CMK (cell line): ENCODE results near the gene PIEZO2.
"Not testable (repeated sequence)": the region's sequence is repeated elsewhere in the genome, so short reads cannot be mapped to it uniquely, and the experiment has no call there.

Source experiments
- DNase-seq: peaks from one replicate; pipeline ENCODE4 v3.0.0-alpha.2; 2010; ENCODE audit warnings: low read depth

Gene PIEZO2

DNA sequence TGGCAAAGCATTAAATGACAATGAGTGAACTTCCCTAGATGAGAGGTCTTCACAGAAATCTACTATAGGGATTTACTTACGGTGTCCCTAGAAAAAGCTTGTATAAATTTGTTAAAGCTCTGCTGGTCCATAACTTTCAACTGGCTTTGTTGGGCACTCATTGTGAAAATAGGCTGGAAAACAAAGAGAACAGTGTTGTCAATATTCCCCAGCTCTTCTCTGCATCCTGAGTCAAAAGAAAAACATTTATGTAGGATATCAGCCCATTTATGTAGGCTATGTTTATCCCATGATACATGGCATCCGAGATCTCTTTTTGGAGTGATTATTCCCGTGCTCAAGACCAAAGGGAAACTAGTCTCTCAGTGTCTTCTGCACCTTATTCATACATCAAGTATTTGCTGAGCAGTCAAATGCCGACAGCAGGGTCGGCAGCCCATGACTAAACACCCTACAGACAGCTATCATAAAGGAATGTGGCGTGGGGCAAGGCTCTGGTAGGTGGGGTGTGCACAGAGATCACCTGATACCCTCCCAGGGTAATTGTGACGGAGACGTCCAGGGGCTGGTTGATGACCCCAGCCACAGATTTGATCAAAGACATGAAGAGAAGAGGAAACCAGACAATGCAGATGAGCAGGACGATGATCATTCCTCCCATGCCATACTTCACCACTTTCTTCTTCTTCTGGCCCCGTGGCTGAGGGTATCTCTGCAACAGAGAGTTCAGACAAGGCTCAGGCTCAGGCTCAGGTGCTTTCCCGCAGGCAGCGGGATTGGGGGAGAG is 467.6 kb downstream of the PIEZO2 start:
- DNase-seq = no peak

- DNase-seq = no peak
Observed at GRCh38 chr18:10680271-10680596, 469.1 kb downstream of the PIEZO2 start.

- DNase-seq = no peak
Observed at GRCh38 chr18:10679557-10680270, 469.7 kb downstream of the PIEZO2 start.

GRCh38 chr18:10671441-10671840 is 477.9 kb downstream of the PIEZO2 start:
- no peak for DNase-seq

- no peak for DNase-seq
Observed at GRCh38 chr18:10670856-10671255, 478.5 kb downstream of the PIEZO2 start.

- no peak for DNase-seq
Observed at GRCh38 chr18:10669441-10670100, 479.8 kb downstream of the PIEZO2 start.

- no peak for DNase-seq
Observed at GRCh38 chr18:10663750-10664149, 485.6 kb downstream of the PIEZO2 start.

- DNase-seq = no peak
Observed at GRCh38 chr18:10661317-10661716, 488.1 kb downstream of the PIEZO2 start.

DNA sequence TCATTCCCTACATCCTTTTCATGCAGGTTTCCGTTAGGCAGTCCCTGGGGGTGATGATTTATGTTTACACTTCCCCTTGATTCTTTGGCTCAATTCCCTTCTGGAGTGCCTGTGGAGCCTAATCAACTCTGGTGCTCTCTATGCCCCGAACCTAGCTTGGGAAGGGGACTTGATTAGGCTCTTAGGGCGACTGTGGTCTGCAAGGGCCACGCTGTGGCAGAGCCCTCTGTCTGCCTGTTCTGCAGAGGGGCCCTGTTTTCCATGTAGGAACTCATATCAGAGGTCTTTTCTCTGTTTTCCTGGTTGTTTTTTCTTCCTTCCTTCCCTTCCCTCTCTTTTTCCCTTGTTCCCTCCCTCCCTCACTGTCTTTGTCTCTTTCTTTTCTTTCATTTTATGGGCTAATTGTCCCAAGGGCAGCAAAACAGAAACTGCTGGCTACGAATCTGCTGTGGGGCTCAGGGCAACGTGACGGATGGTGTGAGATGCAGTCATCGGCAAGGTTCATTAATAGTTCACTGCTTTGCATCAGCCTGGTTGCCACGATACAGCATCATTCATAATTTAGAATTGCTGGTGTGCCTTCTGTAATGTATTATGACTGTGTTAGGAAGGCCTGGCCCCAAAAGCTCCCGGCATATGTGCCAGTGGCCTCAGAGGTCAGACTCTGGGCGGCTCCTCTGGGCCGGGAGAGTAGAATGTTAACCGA is 489.0 kb downstream of the PIEZO2 start:
- DNase-seq = no peak

GRCh38 chr18:10659594-10659993 is 489.8 kb downstream of the PIEZO2 start:
- DNase-seq = no peak

GRCh38 chr18:10659000-10659399 is 490.4 kb downstream of the PIEZO2 start:
- no peak for DNase-seq

- not testable (repeated sequence) for DNase-seq
Observed at GRCh38 chr18:10644003-10644402, 505.4 kb downstream of the PIEZO2 start.

DNA sequence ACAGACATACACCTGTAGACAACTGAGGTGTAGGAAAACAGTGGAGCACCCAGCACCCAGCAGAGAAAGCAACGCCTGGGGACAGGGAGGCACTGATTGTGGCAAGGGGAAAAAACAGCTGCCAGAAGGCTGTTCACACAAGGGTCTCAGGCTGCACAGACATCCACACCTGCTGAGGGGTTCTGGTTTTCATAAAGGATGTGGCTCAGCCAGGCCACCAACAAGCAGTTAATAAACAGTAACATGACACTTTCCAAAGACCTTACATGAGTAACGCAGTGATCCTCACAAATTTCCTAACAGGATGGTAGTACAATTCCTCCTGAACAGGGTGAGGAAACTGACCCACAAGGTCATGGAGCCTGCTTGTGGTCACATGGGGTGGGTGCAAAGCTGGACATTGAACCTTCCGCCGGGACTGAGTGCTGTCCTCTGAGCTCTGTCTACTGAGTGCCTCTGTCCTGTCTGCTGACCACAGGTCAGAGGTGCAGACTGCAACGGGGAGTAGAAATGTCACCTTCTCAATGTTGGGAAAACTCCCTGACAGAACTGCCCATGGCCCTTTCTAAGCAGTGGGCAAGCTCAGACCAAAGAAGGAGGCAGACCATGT is 506.3 kb downstream of the PIEZO2 start:
- DNase-seq = not testable (repeated sequence)

DNA sequence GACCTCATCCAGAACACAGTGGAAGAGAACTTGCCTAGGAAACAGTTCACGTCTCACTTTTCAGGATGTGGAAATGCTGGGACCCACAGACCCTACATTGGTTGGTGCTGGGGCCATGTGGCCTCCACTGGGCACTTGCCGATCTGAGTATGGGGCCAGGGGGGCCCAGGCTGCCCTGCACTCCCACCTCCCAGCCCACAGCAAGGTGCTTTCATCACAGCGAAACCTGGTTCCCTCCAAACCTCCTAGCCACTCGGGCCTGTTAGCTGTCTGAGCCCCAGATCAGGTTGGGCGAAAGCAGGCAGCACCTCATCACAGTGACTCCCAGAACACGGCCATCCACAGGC is 510.9 kb downstream of the PIEZO2 start:
- not testable (repeated sequence) for DNase-seq

- not testable (repeated sequence) for DNase-seq
Observed at GRCh38 chr18:10637858-10638538, 511.4 kb downstream of the PIEZO2 start.

GRCh38 chr18:10629076-10629475 is 520.3 kb downstream of the PIEZO2 start:
- not testable (repeated sequence) for DNase-seq

- not testable (repeated sequence) for DNase-seq
Observed at GRCh38 chr18:10626606-10627213, 522.7 kb downstream of the PIEZO2 start.

GRCh38 chr18:10623606-10624005 is 525.8 kb downstream of the PIEZO2 start:
- not testable (repeated sequence) for DNase-seq

DNA sequence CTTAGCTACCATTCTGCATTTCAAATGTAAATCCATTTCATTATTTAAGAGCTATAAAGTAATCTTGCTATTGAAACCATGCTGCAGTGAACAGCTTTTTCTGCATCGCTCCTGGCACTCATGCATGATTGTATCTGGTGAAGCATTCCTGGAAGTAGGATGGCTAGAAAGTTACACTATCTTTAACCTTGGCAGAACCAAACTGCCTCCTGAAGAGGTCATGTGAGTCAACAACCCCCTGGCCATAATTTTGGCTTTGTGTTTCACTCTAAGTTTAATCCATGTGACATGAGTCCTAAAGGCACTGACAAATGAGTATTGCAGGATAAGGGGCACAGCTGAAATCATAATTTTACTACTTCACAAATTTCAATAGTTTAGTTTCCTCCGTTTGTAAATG is 526.4 kb downstream of the PIEZO2 start:
- DNase-seq = not testable (repeated sequence)

GRCh38 chr18:10620670-10621329 is 528.6 kb downstream of the PIEZO2 start:
- DNase-seq = not testable (repeated sequence)
